Erythroblast (primary cell): ENCODE results near the gene PRICKLE3.

ENCODE experiments used
- DNase-seq, 2 experiments: peaks; one replicate each; lab custom pipeline; 2025; lab: John Stamatoyannopoulos, UW
- GATA1 ChIP-seq: IDR thresholded peaks from 2 replicates; pipeline ENCODE4 v1.6.1; 2011; ENCODE audit warnings: low read depth, mild to moderate bottlenecking, control low read depth, low read length, moderate library complexity
- POLR2A ChIP-seq: IDR thresholded peaks from 2 replicates; pipeline ENCODE4 v1.6.1; 2011; ENCODE audit warnings: mild to moderate bottlenecking, low read length

The PRICKLE3 gene

DNA sequence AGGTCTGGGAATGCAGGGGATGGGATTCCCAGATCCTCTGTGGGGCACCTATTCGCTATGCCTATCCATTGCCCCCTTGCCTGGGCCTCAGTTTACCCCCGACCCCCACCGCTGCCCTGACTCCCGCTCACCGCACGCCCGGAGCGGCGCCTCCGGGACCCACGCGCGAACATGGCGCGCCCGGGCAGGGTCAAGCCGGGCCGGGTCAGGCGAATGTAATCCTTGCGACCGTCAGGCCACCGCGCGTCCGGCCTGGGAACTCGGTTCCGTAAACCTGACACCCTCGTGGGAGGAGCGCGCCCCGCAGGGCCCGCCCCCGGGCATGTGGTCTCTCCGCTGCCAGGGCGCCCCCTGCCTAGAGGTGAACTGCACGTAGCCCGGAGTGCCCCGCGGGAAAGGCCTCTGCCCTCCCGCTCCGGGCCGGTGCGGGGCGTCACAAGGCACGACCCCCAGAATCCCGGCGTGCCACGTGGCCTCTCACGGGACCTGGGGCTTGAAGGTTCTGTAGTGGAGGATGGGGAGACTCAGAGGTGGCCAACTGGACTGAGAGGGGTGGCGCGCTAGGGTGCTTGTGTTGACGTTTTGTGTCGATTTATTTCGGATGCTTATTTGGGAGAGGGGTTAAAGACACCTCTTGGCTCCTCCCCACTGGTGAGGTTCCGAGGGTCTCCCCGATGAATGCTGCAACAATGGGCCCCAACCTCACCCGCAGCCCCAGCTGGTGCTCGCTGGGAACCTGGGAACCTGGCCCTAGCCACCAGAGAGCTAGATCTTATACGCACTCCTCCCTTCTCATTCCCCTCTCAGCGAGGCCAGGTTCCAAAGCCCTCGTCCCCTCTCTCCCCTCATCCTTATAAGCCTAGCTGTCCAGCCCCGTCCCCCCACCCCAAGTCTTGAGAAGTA is at the start of gene PRICKLE3:
TSS of gene PRICKLE3 (minus strand) at position 249 of the 903 bp plus-strand sequence. CDS start at position 173, 76 bp downstream.
- TF ChIP-seq GATA1 (no peak), POLR2A (peak; percentile 51)
- DNase-seq: peak; percentile 71 to 73

DNA sequence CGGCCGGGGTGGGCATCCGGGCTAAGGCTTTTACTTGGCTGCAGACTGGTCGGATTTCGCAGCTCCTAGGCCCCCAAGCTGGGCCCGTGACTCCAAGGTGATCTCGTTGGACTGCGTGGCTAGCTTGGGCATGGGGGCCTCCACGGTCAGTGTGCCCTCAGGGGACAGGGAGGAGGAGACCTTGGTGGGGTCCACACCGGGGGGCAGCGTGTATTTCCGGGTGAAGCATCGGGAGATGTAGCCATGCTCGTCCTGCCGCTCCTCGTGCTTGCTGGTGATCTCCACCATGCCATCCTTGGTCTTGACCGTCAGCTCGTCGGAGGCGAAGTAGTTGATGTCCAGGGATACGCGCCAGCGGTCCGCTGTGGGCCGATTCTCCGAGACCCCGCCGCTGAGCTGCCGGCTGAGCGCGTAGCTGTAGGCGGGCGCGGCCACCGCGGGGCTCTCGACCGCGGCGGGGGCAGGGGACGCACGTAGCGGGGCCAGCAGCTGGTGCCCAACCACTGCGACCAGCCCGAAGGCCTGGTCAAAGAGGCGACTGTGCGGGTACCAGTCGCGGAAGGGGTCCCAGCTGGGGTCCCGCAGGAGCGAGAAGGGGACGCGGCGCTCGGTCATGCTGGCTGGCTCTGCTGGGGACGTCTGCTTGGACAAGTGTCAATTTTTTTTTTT is 47.8 kb upstream of the PRICKLE3 start:
- no peak for DNase-seq
- TF ChIP-seq GATA1 (no peak), POLR2A (no peak)

GRCh38 chrX:49233176-49233575 is 47.0 kb upstream of the PRICKLE3 start, which contains the start of gene CACNA1F:
CACNA1F (minus strand) TSS chrX:49233340; CDS start chrX:49233309, 31 bp downstream.
- no peak for TF ChIP-seq GATA1
- TF ChIP-seq POLR2A: no peak
- no peak for DNase-seq

- TF ChIP-seq GATA1 (no peak), POLR2A (no peak)
Measured at GRCh38 chrX:49232525-49232924, 46.4 kb upstream of the PRICKLE3 start.

GRCh38 chrX:49231333-49232000 is 45.3 kb upstream of the PRICKLE3 start:
- DNase-seq: no peak
- no peak for TF ChIP-seq GATA1

More at GRCh38 chrX:49232525-49232924, 46.4 kb upstream of the PRICKLE3 start:
- no peak for DNase-seq

DNA sequence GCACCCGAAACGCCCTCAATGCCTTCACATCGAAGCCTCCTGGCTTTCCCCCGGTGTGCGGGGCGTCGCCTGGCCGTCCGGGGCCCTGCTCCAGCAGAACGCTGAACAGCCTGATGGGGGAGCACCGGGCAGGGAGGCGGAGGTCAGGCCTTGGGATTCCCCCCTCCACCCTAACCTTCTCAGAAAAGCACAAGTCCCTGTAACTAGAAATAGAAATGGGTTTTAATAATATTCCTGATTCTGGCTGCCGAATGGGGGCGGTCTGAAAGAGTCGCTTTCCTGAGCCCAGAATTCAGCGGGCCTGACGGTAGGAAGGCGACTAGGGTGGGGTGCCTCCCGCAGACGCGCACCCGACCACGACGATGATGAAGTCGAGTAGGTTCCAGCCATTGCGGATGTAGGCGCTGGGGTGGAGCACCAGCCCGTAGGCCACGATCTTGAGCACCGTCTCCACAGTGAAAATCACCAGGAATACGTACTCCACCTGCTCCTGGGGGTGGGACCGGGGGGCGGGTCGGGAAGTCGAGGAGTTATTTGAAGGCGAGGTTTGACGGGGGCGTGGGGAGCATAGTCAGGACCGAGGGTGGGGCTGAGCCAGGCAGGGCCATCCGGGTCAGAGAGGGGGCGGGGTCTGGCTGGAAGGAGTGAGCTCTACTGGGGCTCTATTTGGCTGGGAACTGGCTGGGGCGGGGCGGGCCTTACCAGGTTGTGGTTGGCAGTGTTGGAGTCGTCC is 44.5 kb upstream of the PRICKLE3 start:
- TF ChIP-seq POLR2A (no peak), GATA1 (no peak)
- DNase-seq: peak; percentile 58 to 61

GRCh38 chrX:49228185-49228584 is 42.0 kb upstream of the PRICKLE3 start:
- no peak for TF ChIP-seq GATA1
- no peak for TF ChIP-seq POLR2A
- DNase-seq: no peak

GRCh38 chrX:49227726-49228125 is 41.6 kb upstream of the PRICKLE3 start:
- TF ChIP-seq POLR2A: no peak
- TF ChIP-seq GATA1: no peak
- no peak for DNase-seq

- TF ChIP-seq POLR2A: no peak
- TF ChIP-seq GATA1: no peak
- no peak for DNase-seq
Measured at GRCh38 chrX:49226946-49227345, 40.8 kb upstream of the PRICKLE3 start.

- no peak for TF ChIP-seq GATA1
- no peak for TF ChIP-seq POLR2A
- DNase-seq: no peak
Measured at GRCh38 chrX:49225858-49226257, 39.7 kb upstream of the PRICKLE3 start.

- TF ChIP-seq GATA1: no peak
- TF ChIP-seq POLR2A: no peak
Measured at GRCh38 chrX:49221868-49222267, 35.7 kb upstream of the PRICKLE3 start.

GRCh38 chrX:49220100-49220499 is 33.9 kb upstream of the PRICKLE3 start:
- no peak for DNase-seq
- TF ChIP-seq GATA1 (no peak), POLR2A (no peak)

More at GRCh38 chrX:49221868-49222267, 35.7 kb upstream of the PRICKLE3 start:
- DNase-seq: no peak

GRCh38 chrX:49214996-49215526 is 28.9 kb upstream of the PRICKLE3 start:
- TF ChIP-seq POLR2A (no peak), GATA1 (no peak)
- no peak for DNase-seq
